GM19238 (cell line): Measurements from ENCODE around the gene SEC24D.

Experiments
- DNase-seq: peaks from one replicate; pipeline ENCODE4 v3.0.0; 2011; ENCODE audit warnings: low spot score; ENCODE audit not compliant: insufficient read length

Gene SEC24D

GRCh38 chr4:118752551-118752950, 83.4 kb downstream of the SEC24D start:
- no peak for DNase-seq

- DNase-seq: no peak
Measured at GRCh38 chr4:118751629-118752323, 84.2 kb downstream of the SEC24D start.

- DNase-seq: no peak
Measured at GRCh38 chr4:118749347-118749988, 86.5 kb downstream of the SEC24D start.

- DNase-seq: no peak
Measured at GRCh38 chr4:118746251-118746919, 89.5 kb downstream of the SEC24D start.

- DNase-seq: no peak
Measured at GRCh38 chr4:118745357-118745756, 90.6 kb downstream of the SEC24D start.

GRCh38 chr4:118743867-118744266, 92.1 kb downstream of the SEC24D start:
- no peak for DNase-seq

- no peak for DNase-seq
Measured at GRCh38 chr4:118742050-118742449, 93.9 kb downstream of the SEC24D start.

GRCh38 chr4:118741301-118741855, 94.5 kb downstream of the SEC24D start:
- DNase-seq: no peak

- no peak for DNase-seq
Measured at GRCh38 chr4:118740869-118741268, 95.1 kb downstream of the SEC24D start.

GRCh38 chr4:118739022-118739713, 96.8 kb downstream of the SEC24D start:
- DNase-seq: no peak

GRCh38 chr4:118738090-118738489, 97.8 kb downstream of the SEC24D start:
- no peak for DNase-seq

- no peak for DNase-seq
Measured at GRCh38 chr4:118736900-118737299, 99.0 kb downstream of the SEC24D start.

- DNase-seq: no peak
Measured at GRCh38 chr4:118734491-118735205, 101.3 kb downstream of the SEC24D start.

GRCh38 chr4:118732591-118733330, 103.2 kb downstream of the SEC24D start:
- DNase-seq: no peak

GRCh38 chr4:118730683-118731082, 105.2 kb downstream of the SEC24D start:
- no peak for DNase-seq

GRCh38 chr4:118729287-118730286, 106.3 kb downstream of the SEC24D start:
- DNase-seq: no peak

- DNase-seq: no peak
Measured at GRCh38 chr4:118727360-118727759, 108.6 kb downstream of the SEC24D start.

GRCh38 chr4:118723369-118723768, 112.6 kb downstream of the SEC24D start:
- no peak for DNase-seq

- DNase-seq: no peak
Measured at GRCh38 chr4:118721752-118722151, 114.2 kb downstream of the SEC24D start.
